Keratinocyte (primary cell): ENCODE data around the gene EYS. TPM values are rescaled to one million over a fixed set of nuclear protein-coding genes. Genes with fewer than 3 reads are reported as not detected.

ENCODE experiments used
- DNase-seq: peaks from one replicate; pipeline ENCODE4 v3.0.0-alpha.2; 2011; ENCODE audit warnings: low read depth, missing footprints, low spot score
- FAIRE-seq: peaks from 2 replicates; lab custom pipeline; 2011; peaks lifted over from hg19 to GRCh38; lab: Jason Lieb, UNC
- H2AFZ ChIP-seq: 2 replicates; pipeline ENCODE4 v1.6.0; 2012; ENCODE audit warnings: low read length, control low read depth, inconsistent platforms; ENCODE audit not compliant: control insufficient read depth
- H3K27ac ChIP-seq: 2 replicates; pipeline ENCODE4 v1.5.1; 2011; ENCODE audit warnings: low read length; ENCODE audit not compliant: control insufficient read depth, insufficient read depth
- H3K27me3 ChIP-seq: 3 replicates; pipeline ENCODE4 v1.6.0; 2011; ENCODE audit warnings: low read length; ENCODE audit not compliant: control insufficient read depth, insufficient read depth; ENCODE audit errors: extremely low read depth
- H3K36me3 ChIP-seq, 2 experiments: 2 replicates in 1 of 2; 3 replicates in 1 of 2; pipeline ENCODE4 v1.5.1; 2011; ENCODE audit warnings: low read length in 2 of 2, mild to moderate bottlenecking in 1 of 2; ENCODE audit not compliant: control insufficient read depth in 2 of 2, insufficient read depth in 2 of 2; ENCODE audit errors: extremely low read depth in 1 of 2
- H3K4me1 ChIP-seq: 3 replicates; pipeline ENCODE4 v1.5.1; 2011; ENCODE audit warnings: low read length; ENCODE audit not compliant: control insufficient read depth, insufficient read depth; ENCODE audit errors: extremely low read depth
- H3K4me2 ChIP-seq: 3 replicates; pipeline ENCODE4 v1.6.0; 2011; ENCODE audit warnings: low read depth, low read length; ENCODE audit not compliant: control insufficient read depth, insufficient read depth; ENCODE audit errors: extremely low read depth
- H3K4me3 ChIP-seq, 3 experiments: fragments of 200-600 bp in 1 of 3; sonication (generic) in 1 of 3; 2 replicates in 2 of 3; 3 replicates in 1 of 3; pipeline ENCODE4 v1.5.1; 2011 to 2016; ENCODE audit warnings: low read length in 3 of 3, mild to moderate bottlenecking in 3 of 3, control low read depth in 2 of 3, inconsistent platforms in 1 of 3, low read depth in 1 of 3, mixed read lengths in 1 of 3, mixed run types in 1 of 3, moderate library complexity in 1 of 3; ENCODE audit not compliant: control insufficient read depth in 2 of 3, insufficient read depth in 2 of 3; ENCODE audit errors: extremely low read depth in 1 of 3
- H3K79me2 ChIP-seq: 2 replicates; pipeline ENCODE4 v1.6.0; 2012; ENCODE audit warnings: low read length; ENCODE audit not compliant: control insufficient read depth, insufficient read depth
- H3K9ac ChIP-seq: 3 replicates; pipeline ENCODE4 v1.6.0; 2011; ENCODE audit warnings: low read length; ENCODE audit not compliant: control insufficient read depth, insufficient read depth; ENCODE audit errors: extremely low read depth
- H3K9me1 ChIP-seq: 3 replicates; pipeline ENCODE4 v1.6.0; 2011; ENCODE audit warnings: low read length; ENCODE audit not compliant: control insufficient read depth, insufficient read depth; ENCODE audit errors: extremely low read depth
- H3K9me3 ChIP-seq: 2 replicates; pipeline ENCODE4 v1.5.1; 2012; ENCODE audit warnings: low read depth, low read length; ENCODE audit not compliant: control insufficient read depth
- H4K20me1 ChIP-seq: 3 replicates; pipeline ENCODE4 v1.6.0; 2011; ENCODE audit warnings: low read length; ENCODE audit not compliant: control insufficient read depth, insufficient read depth; ENCODE audit errors: extremely low read depth
- CTCF ChIP-seq, 3 experiments: IDR thresholded peaks in 1 of 3; conservative IDR thresholded peaks in 1 of 3; optimal IDR thresholded peaks in 1 of 3; 2 replicates in 2 of 3; 3 replicates in 1 of 3; pipeline versions ENCODE3 to v1.5.1; 2011; ENCODE audit warnings: low read length in 3 of 3, mild to moderate bottlenecking in 3 of 3, moderate library complexity in 2 of 3, control low read depth in 1 of 3, inconsistent platforms in 1 of 3; ENCODE audit not compliant: insufficient read depth in 2 of 3; ENCODE audit errors: extremely low read depth in 1 of 3
- EZH2 ChIP-seq: IDR thresholded peaks from one replicate; pipeline ENCODE4 v1.6.1; 2012; ENCODE audit warnings: inconsistent platforms, mild to moderate bottlenecking, low read length, moderate library complexity
- dilution Hi-C: fragments of 300-500 bp; cut with MboI; formaldehyde crosslinking; loops from one replicate; pipeline ENCODE4 v1.7.0; 2020; ENCODE audit warnings: low sequenced_read_pairs; ENCODE audit not compliant: extremely low pct_ligation_motif_present
- polyA plus RNA-seq, 5 experiments: library from polyadenylated mRNA; depleted of rRNA in 3 of 5; stranded (reverse) in 3 of 5; stranded (forward) in 1 of 5; unstranded in 1 of 5; fragments of >200 nt; gene quantifications; 1 replicate in 1 of 5; 2 replicates in 3 of 5; 3 replicates in 1 of 5; pipeline versions ENCODE4 v1.2.1 to v1.2.3, GENCODE V29; 2011 to 2012; ENCODE audit warnings: missing spikeins in 2 of 5, low read depth in 1 of 5, low replicate concordance in 1 of 5

The EYS gene
- polyA plus RNA-seq, 1 donor (not counting 4 experiments of a cell fraction or from before 2014, with no cell fraction given): 0.34 TPM

- H3K79me2 ChIP-seq: no peaks in the 10 kb centered on the region
- H3K4me2 ChIP-seq: no peak overlapping the region
- no peak overlapping the region for H2AFZ ChIP-seq
- no peak for TF ChIP-seq EZH2
- TF ChIP-seq CTCF (optimal IDR thresholded peaks at IDR 0.05 in 1 of 3, IDR thresholded peaks at IDR 0.05 in 1 of 3, conservative IDR thresholded peaks at IDR 0.05 in 1 of 3; ENCODE audit: extremely low read depth in 1 of 3, insufficient read depth in 2 of 3, low read length in 3 of 3): no peak
- dilution Hi-C loops: no loop called here
- H3K27me3 ChIP-seq: no peaks in the 10 kb centered on the region
- no peak overlapping the region for H3K4me3 ChIP-seq
- no peaks in the 10 kb centered on the region for H4K20me1 ChIP-seq
- no peaks in the 10 kb centered on the region for H3K9me1 ChIP-seq
- no peak overlapping the region for H3K9ac ChIP-seq
- no peak for FAIRE-seq
- no peak for DNase-seq
- no peaks in the 10 kb centered on the region for H3K36me3 ChIP-seq
- no peaks in the 10 kb centered on the region for H3K4me1 ChIP-seq
- H3K9me3 ChIP-seq: no peaks in the 10 kb centered on the region
- H3K27ac ChIP-seq: no peak overlapping the region
These were observed 716.2 kb downstream of the EYS start for GRCh38 chr6:64990652-64991304.

GRCh38 chr6:64988148-64988547, 718.9 kb downstream of the EYS start:
- H3K27me3 ChIP-seq: no peaks in the 10 kb centered on the region
- dilution Hi-C loops: no loop called here
- DNase-seq (no peak), FAIRE-seq (no peak)
- no peaks in the 10 kb centered on the region for H4K20me1 ChIP-seq
- H3K4me1 ChIP-seq: no peaks in the 10 kb centered on the region
- TF ChIP-seq CTCF (optimal IDR thresholded peaks at IDR 0.05 in 1 of 3, IDR thresholded peaks at IDR 0.05 in 1 of 3, conservative IDR thresholded peaks at IDR 0.05 in 1 of 3; ENCODE audit: extremely low read depth in 1 of 3, insufficient read depth in 2 of 3, low read length in 3 of 3): no peak
- no peak for TF ChIP-seq EZH2
- H3K27ac ChIP-seq: no peak overlapping the region
- no peak overlapping the region for H2AFZ ChIP-seq
- H3K36me3 ChIP-seq: no peaks in the 10 kb centered on the region
- H3K79me2 ChIP-seq: no peaks in the 10 kb centered on the region
- H3K4me3 ChIP-seq: no peak overlapping the region
- no peaks in the 10 kb centered on the region for H3K9me3 ChIP-seq
- no peaks in the 10 kb centered on the region for H3K9me1 ChIP-seq
- H3K4me2 ChIP-seq: no peak overlapping the region
- H3K9ac ChIP-seq: no peak overlapping the region
